Epithelial cell of proximal tubule (primary cell): ENCODE measurements around the gene CAND2. TPM values are rescaled to one million over a fixed set of nuclear protein-coding genes. Genes with fewer than 3 reads are reported as not detected.

Experiments used
- DNase-seq: peaks from one replicate; pipeline ENCODE4 v3.0.0-alpha.2; 2011; ENCODE audit warnings: low read depth
- H3K4me3 ChIP-seq: 2 replicates; pipeline ENCODE4 v1.5.1; 2011; ENCODE audit warnings: low read depth, mild to moderate bottlenecking, low read length
- CTCF ChIP-seq: conservative IDR thresholded peaks from 2 replicates; pipeline ENCODE4 v1.5.1; 2012; ENCODE audit warnings: low read depth, mild to moderate bottlenecking, low read length
- total RNA-seq: library from RNA; depleted of rRNA; stranded (reverse); fragments of >200 nt; gene quantifications from 2 replicates; pipeline ENCODE4 v1.2.3, GENCODE V29; 2015

The CAND2 gene
- total RNA-seq, 1 donor from 2014 or later: 5.9 TPM

GRCh38 chr3:12752809-12753208, 43.7 kb upstream of the CAND2 start:
- TF ChIP-seq CTCF: no peak
- no peak for DNase-seq
- no peak overlapping the region for H3K4me3 ChIP-seq

- no peak for DNase-seq
- no peak for TF ChIP-seq CTCF
These were observed 43.0 kb upstream of the CAND2 start for GRCh38 chr3:12753275-12754028.

GRCh38 chr3:12754313-12754712, 42.2 kb upstream of the CAND2 start:
- DNase-seq: no peak
- no peak overlapping the region for H3K4me3 ChIP-seq
- TF ChIP-seq CTCF: no peak

More at GRCh38 chr3:12753275-12754028, 43.0 kb upstream of the CAND2 start:
- H3K4me3 ChIP-seq: no peak overlapping the region

- no peak for TF ChIP-seq CTCF
- no peak for DNase-seq
- no peak overlapping the region for H3K4me3 ChIP-seq
These were observed 40.7 kb upstream of the CAND2 start for GRCh38 chr3:12755754-12756153.

GRCh38 chr3:12756175-12756574, 40.3 kb upstream of the CAND2 start:
- no peak overlapping the region for H3K4me3 ChIP-seq
- DNase-seq: no peak
- no peak for TF ChIP-seq CTCF

GRCh38 chr3:12756635-12757034, 39.8 kb upstream of the CAND2 start:
- no peak overlapping the region for H3K4me3 ChIP-seq
- DNase-seq: no peak
- no peak for TF ChIP-seq CTCF
